Stimulated activated naive B cell treated with anti-CD40 and anti-IgM and Interleukin-4, amounts not matched to agents 10 μg/mL and 1 μg/mL and 100 μg/mL, for 72 hours (primary cell): ENCODE results near the gene WWOX.

Experiments used
- ATAC-seq, 2 donors: fragments of 150-1000 bp; cut with Tn5 transposase; replicated peaks; 2 replicates each; pipeline ENCODE4 v1.10.0; 2021; ENCODE audit warnings: moderate library complexity in 1 of 2
- DNase-seq: peaks from one replicate; pipeline ENCODE4 v3.0.0; 2021
- H3K27ac Mint-ChIP-seq: one replicate; pipeline ENCODE4 v1.8.0; 2022; ENCODE audit warnings: mild to moderate bottlenecking, mixed read lengths
- H3K27me3 Mint-ChIP-seq, 2 donors: one replicate each; pipeline ENCODE4 v1.8.0; 2022; ENCODE audit warnings: mixed read lengths in 2 of 2
- H3K36me3 Mint-ChIP-seq, 2 donors: one replicate each; pipeline ENCODE4 v1.8.0; 2022; ENCODE audit warnings: mixed read lengths in 2 of 2, mild to moderate bottlenecking in 1 of 2
- H3K4me1 Mint-ChIP-seq, 2 donors: one replicate each; pipeline ENCODE4 v1.8.0; 2022; ENCODE audit warnings: mixed read lengths in 2 of 2, mild to moderate bottlenecking in 1 of 2
- H3K4me3 Mint-ChIP-seq, 2 donors: one replicate each; pipeline ENCODE4 v1.8.0; 2022; ENCODE audit warnings: mild to moderate bottlenecking in 2 of 2, mixed read lengths in 2 of 2, moderate library complexity in 1 of 2
- H3K9me3 Mint-ChIP-seq, 2 donors: one replicate each; pipeline ENCODE4 v1.8.0; 2022; ENCODE audit warnings: mixed read lengths in 2 of 2, mild to moderate bottlenecking in 1 of 2

Gene WWOX

GRCh38 chr16:78249832-78250231 is 150.4 kb downstream of the WWOX start:
- ATAC-seq = no peak
- no peaks in the 10 kb centered on the region for H3K4me1 Mint-ChIP-seq
- DNase-seq = no peak
- no peaks in the 10 kb centered on the region for H3K27me3 Mint-ChIP-seq
- H3K9me3 Mint-ChIP-seq = peaks cover 0 to 4% of the 10 kb centered on the region in 2 donors
- H3K36me3 Mint-ChIP-seq = peaks cover 6 to 7% of the 10 kb centered on the region in 2 donors
- H3K27ac Mint-ChIP-seq = no peak overlapping the region
- no peak overlapping the region for H3K4me3 Mint-ChIP-seq

DNA sequence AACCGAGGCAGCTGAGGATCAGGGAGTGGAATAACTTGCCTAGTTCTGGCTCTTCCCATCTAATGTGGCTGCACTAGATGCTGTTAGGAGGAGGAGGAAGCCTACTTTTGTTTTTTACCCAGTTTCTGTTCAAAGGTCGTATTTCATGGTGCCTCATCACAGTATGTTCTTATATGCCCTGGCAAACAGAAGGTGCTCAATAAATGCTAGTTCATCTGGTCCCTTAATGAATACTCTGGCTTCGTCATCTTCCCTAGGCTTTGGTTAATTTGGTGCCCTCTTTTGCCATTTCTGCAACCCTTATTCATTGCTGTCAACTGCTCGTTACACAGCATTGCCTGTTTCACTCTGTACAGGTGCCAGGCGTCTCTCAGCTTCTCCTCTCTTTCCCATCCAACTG is 151.7 kb downstream of the WWOX start:
- ATAC-seq = no peak

GRCh38 chr16:78252757-78253156 is 153.3 kb downstream of the WWOX start:
- H3K4me1 Mint-ChIP-seq = no peaks in the 10 kb centered on the region
- DNase-seq = no peak
- no peak for ATAC-seq
- H3K9me3 Mint-ChIP-seq = peaks cover 0 to 2% of the 10 kb centered on the region in 2 donors
- no peaks in the 10 kb centered on the region for H3K27me3 Mint-ChIP-seq
- H3K4me3 Mint-ChIP-seq = no peak overlapping the region
- H3K36me3 Mint-ChIP-seq = peaks cover 4% of the 10 kb centered on the region in 2 donors
- H3K27ac Mint-ChIP-seq = no peak overlapping the region

More for the DNA sequence above, 151.7 kb downstream of the WWOX start:
- Mint-ChIP-seq H3K4me3 (no peak overlapping the region), H3K9me3 (peaks cover 0 to 4% of the 10 kb centered on the region in 2 donors), H3K27ac (no peak overlapping the region), H3K27me3 (no peaks in the 10 kb centered on the region), H3K36me3 (peaks cover 6 to 7% of the 10 kb centered on the region in 2 donors), H3K4me1 (no peaks in the 10 kb centered on the region)
- no peak for DNase-seq

GRCh38 chr16:78254841-78255240 is 155.4 kb downstream of the WWOX start:
- Mint-ChIP-seq H3K4me3 (no peak overlapping the region), H3K36me3 (no peaks in the 10 kb centered on the region), H3K4me1 (no peaks in the 10 kb centered on the region), H3K9me3 (no peaks in the 10 kb centered on the region), H3K27me3 (no peaks in the 10 kb centered on the region), H3K27ac (no peak overlapping the region)
- no peak for ATAC-seq
- no peak for DNase-seq

- H3K27me3 Mint-ChIP-seq = no peaks in the 10 kb centered on the region
- H3K27ac Mint-ChIP-seq = no peak overlapping the region
- no peaks in the 10 kb centered on the region for H3K4me1 Mint-ChIP-seq
- DNase-seq (no peak), ATAC-seq (no peak)
- H3K4me3 Mint-ChIP-seq = no peak overlapping the region
- H3K9me3 Mint-ChIP-seq = no peaks in the 10 kb centered on the region
- no peaks in the 10 kb centered on the region for H3K36me3 Mint-ChIP-seq
Measured at GRCh38 chr16:78256686-78257375, 157.4 kb downstream of the WWOX start.

DNA sequence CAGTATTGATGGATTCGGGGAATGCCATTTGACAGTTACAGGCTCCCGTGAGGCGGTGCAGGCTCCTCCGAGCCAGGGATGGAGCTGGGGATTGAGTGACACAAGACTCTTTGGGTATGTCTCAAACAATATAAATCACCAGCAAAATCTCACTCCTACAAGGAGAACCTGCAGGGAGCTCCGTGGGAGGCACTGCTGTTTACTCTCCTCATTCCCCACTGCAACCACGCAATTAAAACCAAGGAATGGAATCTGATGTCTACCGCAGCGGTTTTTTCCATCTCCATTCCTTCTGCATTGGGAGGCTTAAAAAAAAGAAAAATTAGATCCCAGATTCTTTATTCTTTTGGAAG is 157.9 kb downstream of the WWOX start:
- Mint-ChIP-seq H3K9me3 (no peaks in the 10 kb centered on the region), H3K4me3 (no peak overlapping the region), H3K27me3 (no peaks in the 10 kb centered on the region), H3K36me3 (no peaks in the 10 kb centered on the region), H3K27ac (no peak overlapping the region), H3K4me1 (no peaks in the 10 kb centered on the region)
- DNase-seq = no peak
- ATAC-seq = no peak

DNA sequence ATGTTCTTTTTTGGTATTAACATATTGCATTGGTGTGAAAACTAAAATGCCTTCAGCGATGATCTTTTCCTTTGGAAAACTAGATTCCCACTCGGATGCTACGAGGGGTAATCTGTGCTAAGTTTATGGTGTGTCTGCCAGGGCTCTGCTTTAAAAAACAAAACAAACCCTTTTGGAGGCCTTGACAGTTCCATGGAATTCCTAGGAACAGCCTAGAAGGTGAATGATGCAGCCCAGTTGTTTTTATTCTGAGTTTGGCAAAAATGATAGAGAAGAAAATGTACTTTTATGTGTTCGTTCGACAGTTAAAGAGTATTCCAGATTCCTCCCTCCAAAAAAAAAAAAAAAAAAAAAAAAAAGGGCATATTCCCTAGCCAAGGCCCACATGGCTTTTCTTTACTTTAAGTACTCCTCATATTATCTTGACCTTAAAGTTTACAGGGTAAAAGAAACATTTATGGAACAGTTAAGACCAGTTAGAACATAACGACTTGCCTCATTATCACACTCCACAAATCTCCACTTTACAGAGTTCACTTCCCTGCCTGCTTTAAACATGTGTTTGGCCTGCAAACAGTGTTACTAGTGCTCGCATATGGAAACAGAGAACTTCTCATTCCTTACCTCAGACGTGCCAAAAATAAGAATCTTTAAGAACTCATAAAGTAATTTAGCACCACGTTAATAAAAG is 159.1 kb downstream of the WWOX start:
- DNase-seq (no peak), ATAC-seq (no peak)
- Mint-ChIP-seq H3K9me3 (no peaks in the 10 kb centered on the region), H3K36me3 (peaks cover 0 to 7% of the 10 kb centered on the region in 2 donors), H3K4me3 (no peak overlapping the region), H3K4me1 (no peaks in the 10 kb centered on the region), H3K27ac (no peak overlapping the region), H3K27me3 (no peaks in the 10 kb centered on the region)

- no peaks in the 10 kb centered on the region for H3K27me3 Mint-ChIP-seq
- no peak overlapping the region for H3K27ac Mint-ChIP-seq
- H3K36me3 Mint-ChIP-seq = peaks cover under 1 to 20% of the 10 kb centered on the region in 2 donors
- no peak for ATAC-seq
- H3K4me3 Mint-ChIP-seq = no peak overlapping the region
- H3K4me1 Mint-ChIP-seq = no peaks in the 10 kb centered on the region
- no peak for DNase-seq
- no peaks in the 10 kb centered on the region for H3K9me3 Mint-ChIP-seq
Measured at GRCh38 chr16:78259873-78260272, 160.4 kb downstream of the WWOX start.

- Mint-ChIP-seq H3K9me3 (no peaks in the 10 kb centered on the region), H3K27me3 (no peaks in the 10 kb centered on the region), H3K27ac (no peak overlapping the region), H3K4me3 (no peak overlapping the region), H3K36me3 (peaks cover 7 to 22% of the 10 kb centered on the region in 2 donors), H3K4me1 (no peaks in the 10 kb centered on the region)
- ATAC-seq (no peak), DNase-seq (no peak)
Measured at GRCh38 chr16:78264642-78265041, 165.2 kb downstream of the WWOX start.

DNA sequence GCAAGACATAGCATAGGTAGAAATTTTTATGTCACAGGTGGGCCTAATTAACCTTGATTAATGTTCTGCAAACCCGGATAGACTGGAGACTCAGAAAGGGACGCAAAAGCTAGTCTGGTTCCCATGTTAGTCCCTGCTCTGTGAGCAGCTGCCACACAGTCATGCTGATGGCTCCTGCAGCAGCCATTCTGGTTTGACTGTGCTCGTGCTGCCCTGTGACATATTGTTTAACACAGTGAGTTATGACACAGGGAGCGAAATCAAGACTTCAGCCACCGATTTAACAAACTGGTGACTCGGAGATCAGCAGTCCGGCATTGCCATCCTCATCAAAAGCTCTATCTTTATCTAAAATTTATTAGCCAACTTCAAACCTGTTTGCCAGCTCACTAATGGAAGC is 169.8 kb downstream of the WWOX start:
- ATAC-seq (no peak), DNase-seq (no peak)
- Mint-ChIP-seq H3K9me3 (no peaks in the 10 kb centered on the region), H3K27ac (no peak overlapping the region), H3K4me3 (no peak overlapping the region), H3K4me1 (no peaks in the 10 kb centered on the region), H3K27me3 (no peaks in the 10 kb centered on the region), H3K36me3 (peaks cover 8 to 10% of the 10 kb centered on the region in 2 donors)

- H3K27me3 Mint-ChIP-seq = no peaks in the 10 kb centered on the region
- no peaks in the 10 kb centered on the region for H3K9me3 Mint-ChIP-seq
- peaks cover 0 to 4% of the 10 kb centered on the region in 2 donors for H3K36me3 Mint-ChIP-seq
- no peaks in the 10 kb centered on the region for H3K4me1 Mint-ChIP-seq
- ATAC-seq (no peak), DNase-seq (no peak)
- no peak overlapping the region for H3K4me3 Mint-ChIP-seq
- no peak overlapping the region for H3K27ac Mint-ChIP-seq
Measured at GRCh38 chr16:78271981-78272380, 172.5 kb downstream of the WWOX start.

GRCh38 chr16:78274771-78275170 is 175.3 kb downstream of the WWOX start:
- no peak overlapping the region for H3K4me3 Mint-ChIP-seq
- H3K4me1 Mint-ChIP-seq = no peaks in the 10 kb centered on the region
- ATAC-seq (no peak), DNase-seq (no peak)
- no peaks in the 10 kb centered on the region for H3K27me3 Mint-ChIP-seq
- no peak overlapping the region for H3K27ac Mint-ChIP-seq
- H3K9me3 Mint-ChIP-seq = no peaks in the 10 kb centered on the region
- H3K36me3 Mint-ChIP-seq = peaks cover 0 to 4% of the 10 kb centered on the region in 2 donors

- H3K36me3 Mint-ChIP-seq = peaks cover 3 to 4% of the 10 kb centered on the region in 2 donors
- no peaks in the 10 kb centered on the region for H3K9me3 Mint-ChIP-seq
- DNase-seq = no peak
- no peaks in the 10 kb centered on the region for H3K4me1 Mint-ChIP-seq
- no peak overlapping the region for H3K4me3 Mint-ChIP-seq
- H3K27me3 Mint-ChIP-seq = no peaks in the 10 kb centered on the region
- ATAC-seq = no peak
- H3K27ac Mint-ChIP-seq = no peak overlapping the region
Measured at GRCh38 chr16:78275420-78275819, 176.0 kb downstream of the WWOX start.

DNA sequence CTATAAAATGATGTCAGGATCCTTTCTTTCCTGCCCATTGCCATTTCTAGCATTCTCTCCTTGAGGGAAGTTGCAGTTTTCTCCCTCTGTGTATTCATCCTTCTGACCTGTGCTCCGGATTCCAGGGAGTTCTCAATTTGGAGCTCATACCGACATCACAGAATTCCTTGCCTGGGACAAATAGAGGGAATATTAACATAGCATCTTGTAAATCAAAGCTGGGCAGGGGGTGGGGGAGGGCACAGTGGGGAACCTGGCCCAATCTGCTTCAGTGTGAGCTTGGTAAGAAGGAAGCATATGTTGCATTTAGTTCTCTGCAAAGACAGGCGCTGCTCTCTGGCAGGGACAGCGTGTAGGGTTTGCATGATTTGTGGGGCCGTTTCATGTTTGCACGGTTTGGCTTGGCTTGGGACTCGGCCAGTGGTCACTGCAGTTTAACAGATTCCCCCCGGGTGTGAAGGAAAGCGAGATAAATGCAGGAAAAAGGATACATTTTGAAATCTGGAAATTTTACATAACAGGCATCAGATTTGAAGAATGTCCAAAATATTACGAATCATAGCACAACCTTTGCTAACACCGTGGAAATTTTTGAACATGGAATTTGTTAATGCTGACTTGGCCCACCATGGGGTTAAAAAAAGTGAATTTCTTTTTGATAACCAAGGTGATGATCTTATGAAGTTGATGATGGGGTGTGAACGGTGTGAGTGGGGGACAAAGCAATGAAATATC is 178.0 kb downstream of the WWOX start:
- Mint-ChIP-seq H3K27ac (no peak overlapping the region), H3K4me1 (no peaks in the 10 kb centered on the region), H3K27me3 (no peaks in the 10 kb centered on the region), H3K9me3 (no peaks in the 10 kb centered on the region), H3K36me3 (peaks cover 0 to 3% of the 10 kb centered on the region in 2 donors), H3K4me3 (no peak overlapping the region)
- no peak for ATAC-seq
- DNase-seq = no peak

GRCh38 chr16:78278056-78278450 is 178.6 kb downstream of the WWOX start:
- Mint-ChIP-seq H3K27me3 (no peaks in the 10 kb centered on the region), H3K27ac (no peak overlapping the region), H3K4me3 (no peak overlapping the region), H3K36me3 (peaks cover 0 to 3% of the 10 kb centered on the region in 2 donors), H3K9me3 (no peaks in the 10 kb centered on the region), H3K4me1 (no peaks in the 10 kb centered on the region)
- DNase-seq = no peak
- ATAC-seq = no peak
